DND-41 (cell line): ENCODE measurements around the gene STRADB.

Experiments
- EZH2 ChIP-seq: IDR thresholded peaks from 3 replicates; pipeline ENCODE4 v1.6.1; 2012; ENCODE audit warnings: borderline replicate concordance, low read depth, mild to moderate bottlenecking, moderate library complexity, low read length, inconsistent platforms; ENCODE audit not compliant: severe bottlenecking
- TF ChIP-seq, protein P1 (sequence below): IDR thresholded peaks from 2 replicates; pipeline ENCODE4 v1.5.1; 2012; ENCODE audit warnings: borderline replicate concordance, low read length, moderate library complexity, mild to moderate bottlenecking; ENCODE audit not compliant: poor library complexity, severe bottlenecking; ENCODE audit errors: extremely low read depth

DNA sequence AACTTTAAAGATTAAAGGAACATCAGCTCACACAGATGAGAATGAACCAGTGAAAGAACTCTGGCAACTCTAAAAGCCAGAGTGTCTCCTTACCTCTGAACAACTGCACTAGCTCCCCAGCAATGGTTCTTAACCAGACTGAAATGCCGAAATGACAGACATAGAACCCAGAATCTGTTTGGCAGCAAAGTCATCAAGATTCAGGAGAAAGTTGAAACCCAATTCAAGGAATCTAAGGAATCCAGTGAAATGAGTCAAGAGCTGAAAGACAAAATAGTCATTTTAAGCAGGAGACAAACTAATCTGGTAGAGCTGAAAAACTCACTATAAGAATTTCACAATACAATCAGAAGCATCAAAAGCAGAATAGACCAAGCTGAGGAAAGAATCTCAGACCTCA lies 72.0 kb downstream of the STRADB start:
- no peak for TF ChIP-seq EZH2
- TF ChIP-seq, protein P1, sequence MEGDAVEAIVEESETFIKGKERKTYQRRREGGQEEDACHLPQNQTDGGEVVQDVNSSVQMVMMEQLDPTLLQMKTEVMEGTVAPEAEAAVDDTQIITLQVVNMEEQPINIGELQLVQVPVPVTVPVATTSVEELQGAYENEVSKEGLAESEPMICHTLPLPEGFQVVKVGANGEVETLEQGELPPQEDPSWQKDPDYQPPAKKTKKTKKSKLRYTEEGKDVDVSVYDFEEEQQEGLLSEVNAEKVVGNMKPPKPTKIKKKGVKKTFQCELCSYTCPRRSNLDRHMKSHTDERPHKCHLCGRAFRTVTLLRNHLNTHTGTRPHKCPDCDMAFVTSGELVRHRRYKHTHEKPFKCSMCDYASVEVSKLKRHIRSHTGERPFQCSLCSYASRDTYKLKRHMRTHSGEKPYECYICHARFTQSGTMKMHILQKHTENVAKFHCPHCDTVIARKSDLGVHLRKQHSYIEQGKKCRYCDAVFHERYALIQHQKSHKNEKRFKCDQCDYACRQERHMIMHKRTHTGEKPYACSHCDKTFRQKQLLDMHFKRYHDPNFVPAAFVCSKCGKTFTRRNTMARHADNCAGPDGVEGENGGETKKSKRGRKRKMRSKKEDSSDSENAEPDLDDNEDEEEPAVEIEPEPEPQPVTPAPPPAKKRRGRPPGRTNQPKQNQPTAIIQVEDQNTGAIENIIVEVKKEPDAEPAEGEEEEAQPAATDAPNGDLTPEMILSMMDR: no peak
